NCI-H345 treated with DMSO at 0.1 percent for 48 hours (cell line): ENCODE measurements around the gene TRAPPC12.
"Not testable (repeated sequence)": the region's sequence is repeated elsewhere in the genome, so short reads cannot be mapped to it uniquely, and the experiment has no call there.

ENCODE experiments used
- DNase-seq: peaks from one replicate; lab custom pipeline; 2025; ENCODE audit not compliant: unreplicated experiment; lab: John Stamatoyannopoulos, UW

Gene TRAPPC12

GRCh38 chr2:3483227-3483985, 103.9 kb downstream of the TRAPPC12 start:
- no peak for DNase-seq

- no peak for DNase-seq
These were observed 104.8 kb downstream of the TRAPPC12 start for GRCh38 chr2:3483986-3484960.

GRCh38 chr2:3485166-3485565, 105.7 kb downstream of the TRAPPC12 start:
- DNase-seq = no peak

- no peak for DNase-seq
These were observed 106.8 kb downstream of the TRAPPC12 start for GRCh38 chr2:3486047-3487027.

GRCh38 chr2:3487028-3487425, 107.5 kb downstream of the TRAPPC12 start:
- DNase-seq = no peak

- no peak for DNase-seq
These were observed 107.9 kb downstream of the TRAPPC12 start for GRCh38 chr2:3487432-3487831.

GRCh38 chr2:3488061-3488531, 108.6 kb downstream of the TRAPPC12 start:
- no peak for DNase-seq

- peak; percentile 7 for DNase-seq
These were observed 109.6 kb downstream of the TRAPPC12 start for GRCh38 chr2:3488855-3489763.

- DNase-seq = no peak
These were observed 110.2 kb downstream of the TRAPPC12 start for GRCh38 chr2:3489764-3490115.

GRCh38 chr2:3490191-3491170, 111.0 kb downstream of the TRAPPC12 start:
- no peak for DNase-seq

- no peak for DNase-seq
These were observed 111.8 kb downstream of the TRAPPC12 start for GRCh38 chr2:3491306-3491705.

GRCh38 chr2:3491716-3492474, 112.4 kb downstream of the TRAPPC12 start:
- no peak for DNase-seq

GRCh38 chr2:3492475-3492787, 112.9 kb downstream of the TRAPPC12 start:
- not testable (repeated sequence) for DNase-seq

GRCh38 chr2:3492951-3493614, 113.6 kb downstream of the TRAPPC12 start:
- DNase-seq = no peak

GRCh38 chr2:3493615-3494007, 114.1 kb downstream of the TRAPPC12 start:
- DNase-seq = no peak

- DNase-seq = no peak
These were observed 115.6 kb downstream of the TRAPPC12 start for GRCh38 chr2:3494984-3495666.

- not testable (repeated sequence) for DNase-seq
These were observed 117.2 kb downstream of the TRAPPC12 start for GRCh38 chr2:3496708-3497080.
